ENCODE data around the gene CFAP300. TPM values are rescaled to one million over a fixed set of nuclear protein-coding genes. Genes with fewer than 3 reads are reported as not detected.

CFAP300 gene
- total RNA-seq, 1 donor from 2014 or later, result 5.2 TPM

GRCh38 chr11:102110761-102111010 lies 63.4 kb downstream of the CFAP300 start:
- H3K4me1 ChIP-seq (ENCODE audit: control insufficient read depth in 3 of 3, insufficient read depth in 3 of 3, low read length in 3 of 3), result peaks cover 12 to 17% (median 16%) of the 10 kb centered on the region in 3 donors
- peaks cover 0 to 5% (median 3%) of the 10 kb centered on the region in 3 donors for H3K36me3 ChIP-seq (ENCODE audit: control insufficient read depth in 3 of 3, insufficient read depth in 3 of 3, low read length in 3 of 3)
- H3K27ac ChIP-seq (ENCODE audit: low read depth, low read length), result peak overlapping the region; percentile 92
- H3K4me3 ChIP-seq (ENCODE audit: low read length in 3 of 3), result peak overlapping the region; percentile 83 to 89 (median 87)
- H3K27me3 ChIP-seq (ENCODE audit: control insufficient read depth in 3 of 3, insufficient read depth in 3 of 3, low read length in 3 of 3), result no peaks in the 10 kb centered on the region
- H3K9ac ChIP-seq (ENCODE audit: low read depth in 1 of 3, low read length in 3 of 3), result peak overlapping the region; percentile 87 to 90 (median 88)
- no peaks in the 10 kb centered on the region for H3K9me3 ChIP-seq (ENCODE audit: control insufficient read depth in 3 of 3, low read length in 3 of 3)

GRCh38 chr11:102111011-102111786 lies 64.0 kb downstream of the CFAP300 start:
- H3K4me3 ChIP-seq (ENCODE audit: low read length in 3 of 3), result peak overlapping the region; percentile 83 to 89 (median 87)

GRCh38 chr11:102111787-102112508 lies 64.7 kb downstream of the CFAP300 start:
- peak overlapping the region; percentile 83 to 89 (median 87) for H3K4me3 ChIP-seq (ENCODE audit: low read length in 3 of 3)
- no peaks in the 10 kb centered on the region for H3K27me3 ChIP-seq (ENCODE audit: control insufficient read depth in 3 of 3, insufficient read depth in 3 of 3, low read length in 3 of 3)
- H3K9me3 ChIP-seq (ENCODE audit: control insufficient read depth in 3 of 3, low read length in 3 of 3), result no peaks in the 10 kb centered on the region
- H3K27ac ChIP-seq (ENCODE audit: low read depth, low read length), result peak overlapping the region; percentile 92
- H3K36me3 ChIP-seq (ENCODE audit: control insufficient read depth in 3 of 3, insufficient read depth in 3 of 3, low read length in 3 of 3), result peaks cover 2 to 5% (median 4%) of the 10 kb centered on the region in 3 donors
- H3K4me1 ChIP-seq (ENCODE audit: control insufficient read depth in 3 of 3, insufficient read depth in 3 of 3, low read length in 3 of 3), result peaks cover 14 to 28% (median 22%) of the 10 kb centered on the region in 3 donors
- peak overlapping the region; percentile 82 to 88 (median 84) for H3K9ac ChIP-seq (ENCODE audit: low read depth in 1 of 3, low read length in 3 of 3)

More at GRCh38 chr11:102111011-102111786, 64.0 kb downstream of the CFAP300 start:
- Histone ChIP-seq H3K9me3 (ENCODE audit: control insufficient read depth in 3 of 3, low read length in 3 of 3) (no peaks in the 10 kb centered on the region), H3K4me1 (ENCODE audit: control insufficient read depth in 3 of 3, insufficient read depth in 3 of 3, low read length in 3 of 3) (peaks cover 14 to 22% (median 19%) of the 10 kb centered on the region in 3 donors), H3K27ac (ENCODE audit: low read depth, low read length) (peak overlapping the region; percentile 92), H3K9ac (ENCODE audit: low read depth in 1 of 3, low read length in 3 of 3) (peak overlapping the region; percentile 87 to 90 (median 88)), H3K27me3 (ENCODE audit: control insufficient read depth in 3 of 3, insufficient read depth in 3 of 3, low read length in 3 of 3) (no peaks in the 10 kb centered on the region), H3K36me3 (ENCODE audit: control insufficient read depth in 3 of 3, insufficient read depth in 3 of 3, low read length in 3 of 3) (peaks cover under 1 to 5% (median 4%) of the 10 kb centered on the region in 3 donors)

GRCh38 chr11:102112509-102112821 lies 65.2 kb downstream of the CFAP300 start:
- Histone ChIP-seq H3K9me3 (ENCODE audit: control insufficient read depth in 3 of 3, low read length in 3 of 3) (no peaks in the 10 kb centered on the region), H3K4me1 (ENCODE audit: control insufficient read depth in 3 of 3, insufficient read depth in 3 of 3, low read length in 3 of 3) (peaks cover 17 to 28% (median 25%) of the 10 kb centered on the region in 3 donors), H3K4me3 (ENCODE audit: low read length in 3 of 3) (peak overlapping the region; percentile 83 to 89 (median 87)), H3K27ac (ENCODE audit: low read depth, low read length) (peak overlapping the region; percentile 92), H3K27me3 (ENCODE audit: control insufficient read depth in 3 of 3, insufficient read depth in 3 of 3, low read length in 3 of 3) (no peaks in the 10 kb centered on the region), H3K36me3 (ENCODE audit: control insufficient read depth in 3 of 3, insufficient read depth in 3 of 3, low read length in 3 of 3) (peaks cover 2 to 5% (median 4%) of the 10 kb centered on the region in 3 donors), H3K9ac (ENCODE audit: low read depth in 1 of 3, low read length in 3 of 3) (peak overlapping the region; percentile 82 to 88 (median 84))

- Histone ChIP-seq H3K36me3 (ENCODE audit: control insufficient read depth in 3 of 3, insufficient read depth in 3 of 3, low read length in 3 of 3) (peaks cover 2 to 5% (median 4%) of the 10 kb centered on the region in 3 donors), H3K27me3 (ENCODE audit: control insufficient read depth in 3 of 3, insufficient read depth in 3 of 3, low read length in 3 of 3) (no peaks in the 10 kb centered on the region), H3K9me3 (ENCODE audit: control insufficient read depth in 3 of 3, low read length in 3 of 3) (no peaks in the 10 kb centered on the region), H3K4me1 (ENCODE audit: control insufficient read depth in 3 of 3, insufficient read depth in 3 of 3, low read length in 3 of 3) (peaks cover 17 to 35% (median 34%) of the 10 kb centered on the region in 3 donors), H3K4me3 (ENCODE audit: low read length in 3 of 3) (peak overlapping the region in 1 of 3 donors; percentile 29), H3K9ac (ENCODE audit: low read depth in 1 of 3, low read length in 3 of 3) (no peak overlapping the region), H3K27ac (ENCODE audit: low read depth, low read length) (no peak overlapping the region)
These were observed 66.8 kb downstream of the CFAP300 start for GRCh38 chr11:102114032-102114431.

GRCh38 chr11:102115557-102115956 lies 68.3 kb downstream of the CFAP300 start:
- no peak overlapping the region for H3K4me3 ChIP-seq (ENCODE audit: low read length in 3 of 3)
- no peak overlapping the region for H3K27ac ChIP-seq (ENCODE audit: low read depth, low read length)
- peak overlapping the region in 1 of 3 donors; percentile 8 for H3K9ac ChIP-seq (ENCODE audit: low read depth in 1 of 3, low read length in 3 of 3)
- H3K9me3 ChIP-seq (ENCODE audit: control insufficient read depth in 3 of 3, low read length in 3 of 3), result no peaks in the 10 kb centered on the region
- peaks cover 13 to 40% (median 39%) of the 10 kb centered on the region in 3 donors for H3K4me1 ChIP-seq (ENCODE audit: control insufficient read depth in 3 of 3, insufficient read depth in 3 of 3, low read length in 3 of 3)
- H3K36me3 ChIP-seq (ENCODE audit: control insufficient read depth in 3 of 3, insufficient read depth in 3 of 3, low read length in 3 of 3), result peaks cover 2 to 5% (median 4%) of the 10 kb centered on the region in 3 donors
- H3K27me3 ChIP-seq (ENCODE audit: control insufficient read depth in 3 of 3, insufficient read depth in 3 of 3, low read length in 3 of 3), result no peaks in the 10 kb centered on the region

- no peak overlapping the region for H3K27ac ChIP-seq (ENCODE audit: low read depth, low read length)
- H3K4me3 ChIP-seq (ENCODE audit: low read length in 3 of 3), result no peak overlapping the region
- no peaks in the 10 kb centered on the region for H3K9me3 ChIP-seq (ENCODE audit: control insufficient read depth in 3 of 3, low read length in 3 of 3)
- peaks cover 2 to 5% (median 4%) of the 10 kb centered on the region in 3 donors for H3K36me3 ChIP-seq (ENCODE audit: control insufficient read depth in 3 of 3, insufficient read depth in 3 of 3, low read length in 3 of 3)
- peaks cover 13 to 43% (median 40%) of the 10 kb centered on the region in 3 donors for H3K4me1 ChIP-seq (ENCODE audit: control insufficient read depth in 3 of 3, insufficient read depth in 3 of 3, low read length in 3 of 3)
- no peaks in the 10 kb centered on the region for H3K27me3 ChIP-seq (ENCODE audit: control insufficient read depth in 3 of 3, insufficient read depth in 3 of 3, low read length in 3 of 3)
- no peak overlapping the region for H3K9ac ChIP-seq (ENCODE audit: low read depth in 1 of 3, low read length in 3 of 3)
These were observed 69.4 kb downstream of the CFAP300 start for GRCh38 chr11:102116453-102117205.

GRCh38 chr11:102117472-102118113 lies 70.4 kb downstream of the CFAP300 start:
- H3K9me3 ChIP-seq (ENCODE audit: control insufficient read depth in 3 of 3, low read length in 3 of 3), result no peaks in the 10 kb centered on the region
- H3K27me3 ChIP-seq (ENCODE audit: control insufficient read depth in 3 of 3, insufficient read depth in 3 of 3, low read length in 3 of 3), result no peaks in the 10 kb centered on the region
- peaks cover 15 to 44% (median 39%) of the 10 kb centered on the region in 3 donors for H3K4me1 ChIP-seq (ENCODE audit: control insufficient read depth in 3 of 3, insufficient read depth in 3 of 3, low read length in 3 of 3)
- H3K36me3 ChIP-seq (ENCODE audit: control insufficient read depth in 3 of 3, insufficient read depth in 3 of 3, low read length in 3 of 3), result peaks cover 2 to 5% (median 4%) of the 10 kb centered on the region in 3 donors
- no peak overlapping the region for H3K9ac ChIP-seq (ENCODE audit: low read depth in 1 of 3, low read length in 3 of 3)
- H3K4me3 ChIP-seq (ENCODE audit: low read length in 3 of 3), result no peak overlapping the region
- no peak overlapping the region for H3K27ac ChIP-seq (ENCODE audit: low read depth, low read length)

GRCh38 chr11:102118937-102119336 lies 71.7 kb downstream of the CFAP300 start:
- Histone ChIP-seq H3K27me3 (ENCODE audit: control insufficient read depth in 3 of 3, insufficient read depth in 3 of 3, low read length in 3 of 3) (no peaks in the 10 kb centered on the region), H3K9me3 (ENCODE audit: control insufficient read depth in 3 of 3, low read length in 3 of 3) (no peaks in the 10 kb centered on the region), H3K27ac (ENCODE audit: low read depth, low read length) (no peak overlapping the region), H3K4me1 (ENCODE audit: control insufficient read depth in 3 of 3, insufficient read depth in 3 of 3, low read length in 3 of 3) (peaks cover 15 to 38% (median 38%) of the 10 kb centered on the region in 3 donors), H3K4me3 (ENCODE audit: low read length in 3 of 3) (no peak overlapping the region), H3K36me3 (ENCODE audit: control insufficient read depth in 3 of 3, insufficient read depth in 3 of 3, low read length in 3 of 3) (peaks cover 2 to 5% (median 4%) of the 10 kb centered on the region in 3 donors), H3K9ac (ENCODE audit: low read depth in 1 of 3, low read length in 3 of 3) (no peak overlapping the region)

All from skeletal muscle tissue (tissue), 4 donors.